MCF 10A (cell line): ENCODE measurements around the gene TNFAIP3. TPM values are rescaled to one million over a fixed set of nuclear protein-coding genes. Genes with fewer than 3 reads are reported as not detected.

Experiments
- BruUV-seq: library from RNA; stranded (reverse); fragments of 400-500 nt; replicated peaks from 2 replicates; lab custom pipeline; 2021; lab: Mats Ljungman, UMichigan
- CTCF ChIA-PET: fragments of 300-600 bp; sonication (Branson Sonifier 250); formaldehyde crosslinking; extraction: SDS; loops from one replicate; lab custom pipeline; 2021; ENCODE audit warnings: antibody characterized with exemption, inconsistent platforms; lab: Yijun Ruan, JAX
- POLR2A ChIA-PET: fragments of 300-600, 350-650 bp; sonication (Branson Sonifier 250); formaldehyde crosslinking; extraction: SDS; loops from one replicate; lab custom pipeline; 2020; ENCODE audit warnings: antibody characterized with exemption, inconsistent platforms; lab: Yijun Ruan, JAX
- DNase-seq: peaks from one replicate; pipeline ENCODE4 v3.0.0-alpha.2; 2018; ENCODE audit not compliant: unreplicated experiment
- H3K27ac Mint-ChIP-seq: one replicate; pipeline ENCODE4 v1.8.0; 2022; ENCODE audit warnings: mild to moderate bottlenecking, low read depth, mixed read lengths; ENCODE audit not compliant: unreplicated experiment
- H3K27me3 Mint-ChIP-seq: one replicate; pipeline ENCODE4 v1.8.0; 2022; ENCODE audit warnings: mixed read lengths; ENCODE audit not compliant: insufficient read depth, unreplicated experiment
- H3K36me3 Mint-ChIP-seq: one replicate; pipeline ENCODE4 v1.8.0; 2022; ENCODE audit warnings: mild to moderate bottlenecking, moderate library complexity, mixed read lengths; ENCODE audit not compliant: insufficient read depth, unreplicated experiment
- H3K4me1 Mint-ChIP-seq: one replicate; pipeline ENCODE4 v1.8.0; 2022; ENCODE audit warnings: mixed read lengths; ENCODE audit not compliant: insufficient read depth, unreplicated experiment
- H3K4me3 Mint-ChIP-seq: one replicate; pipeline ENCODE4 v1.8.0; 2022; ENCODE audit warnings: mild to moderate bottlenecking, moderate library complexity, mixed read lengths; ENCODE audit not compliant: unreplicated experiment
- H3K9me3 Mint-ChIP-seq: one replicate; pipeline ENCODE4 v1.8.0; 2022; ENCODE audit warnings: mixed read lengths; ENCODE audit not compliant: unreplicated experiment
- CTCF ChIP-seq: fragments of 200-600 bp; IDR thresholded peaks from one replicate; pipeline ENCODE4 v1.8.0; 2022; ENCODE audit warnings: antibody characterized with exemption, mild to moderate bottlenecking; ENCODE audit not compliant: unreplicated experiment
- intact Hi-C: fragments of 100-400 bp; cut with micrococcal nuclease; formaldehyde crosslinking; loops from 2 replicates; pipeline ENCODE4 v1.14.1; 2022
- total RNA-seq: library from RNA; stranded (reverse); gene quantifications from 2 replicates; pipeline ENCODE4 v1.2.3, GENCODE V29; 2022

The TNFAIP3 gene
- total RNA-seq, 1 experiment from 2014 or later: 52.8 TPM

GRCh38 chr6:137925141-137925698, 58.2 kb downstream of the TNFAIP3 start:
- TF ChIP-seq CTCF: no peak
- CTCF ChIA-PET: interaction anchor here (1.0 to 1.1 kb wide), 3 partner anchors 9 to 23 kb away, joined by 3 to 10 read pairs (median 3); no protein-coding TSS in a partner anchor
- no peaks in the 10 kb centered on the region for H3K27me3 Mint-ChIP-seq
- no peak for DNase-seq
- H3K9me3 Mint-ChIP-seq: no peaks in the 10 kb centered on the region
- intact Hi-C loops: no loop called here
- H3K4me1 Mint-ChIP-seq: peaks cover 12% of the 10 kb centered on the region
- BruUV-seq: no TSS peak
- no peaks in the 10 kb centered on the region for H3K36me3 Mint-ChIP-seq
- POLR2A ChIA-PET: no interaction called here
- H3K4me3 Mint-ChIP-seq: no peak overlapping the region
- no peak overlapping the region for H3K27ac Mint-ChIP-seq

- ChIA-PET CTCF (interaction anchor here (0.7 to 1.5 kb wide), 7 partner anchors 8 to 56 kb away, joined by 3 to 10 read pairs (median 4); no protein-coding TSS in a partner anchor), POLR2A (interaction anchor here (0.6 to 1.9 kb wide), 9 partner anchors 12 to 160 kb away, joined by 3 to 8 read pairs (median 3); no protein-coding TSS in a partner anchor)
- TF ChIP-seq CTCF: no peak
These were observed 59.2 kb downstream of the TNFAIP3 start for GRCh38 chr6:137926207-137926731.

GRCh38 chr6:137926985-137927384, 59.9 kb downstream of the TNFAIP3 start:
- CTCF ChIA-PET: interaction anchor here (0.6 to 1.5 kb wide), 5 partner anchors 9 to 76 kb away, joined by 3 to 5 read pairs (median 4); no protein-coding TSS in a partner anchor
- Mint-ChIP-seq H3K36me3 (no peaks in the 10 kb centered on the region), H3K9me3 (no peaks in the 10 kb centered on the region), H3K4me3 (no peak overlapping the region), H3K4me1 (peaks cover 15% of the 10 kb centered on the region), H3K27ac (no peak overlapping the region), H3K27me3 (no peaks in the 10 kb centered on the region)
- no peak for TF ChIP-seq CTCF
- BruUV-seq: no TSS peak
- intact Hi-C loops: no loop called here
- DNase-seq: no peak
- POLR2A ChIA-PET: interaction anchor here (1.1 to 1.9 kb wide), 5 partner anchors 12 to 53 kb away, joined by 3 to 8 read pairs (median 4); no protein-coding TSS in a partner anchor

More at GRCh38 chr6:137926207-137926731, 59.2 kb downstream of the TNFAIP3 start:
- H3K4me1 Mint-ChIP-seq: peaks cover 12% of the 10 kb centered on the region
- H3K36me3 Mint-ChIP-seq: no peaks in the 10 kb centered on the region
- no TSS peak for BruUV-seq
- H3K27me3 Mint-ChIP-seq: no peaks in the 10 kb centered on the region
- peak overlapping the region; percentile 23 for H3K27ac Mint-ChIP-seq
- H3K4me3 Mint-ChIP-seq: no peak overlapping the region
- intact Hi-C loops: no loop called here
- peak; percentile 58 for DNase-seq
- H3K9me3 Mint-ChIP-seq: no peaks in the 10 kb centered on the region

- CTCF ChIA-PET: interaction anchor here (0.6 to 1.5 kb wide), 4 partner anchors 57 to 203 kb away, joined by 3 to 5 read pairs (median 4); no protein-coding TSS in a partner anchor
- no peaks in the 10 kb centered on the region for H3K27me3 Mint-ChIP-seq
- POLR2A ChIA-PET: interaction anchor here (1.1 to 1.9 kb wide), 2 partner anchors 35 to 54 kb away, joined by 4 to 8 read pairs; no protein-coding TSS in a partner anchor
- H3K4me3 Mint-ChIP-seq: no peak overlapping the region
- DNase-seq: no peak
- intact Hi-C loops: no loop called here
- H3K4me1 Mint-ChIP-seq: peaks cover 17% of the 10 kb centered on the region
- no TSS peak for BruUV-seq
- TF ChIP-seq CTCF: no peak
- H3K27ac Mint-ChIP-seq: no peak overlapping the region
- H3K36me3 Mint-ChIP-seq: no peaks in the 10 kb centered on the region
- no peaks in the 10 kb centered on the region for H3K9me3 Mint-ChIP-seq
These were observed 60.7 kb downstream of the TNFAIP3 start for GRCh38 chr6:137927777-137928218.
